Measurements from ENCODE around the gene CAMSAP2.

The CAMSAP2 gene

GRCh38 chr1:200899954-200900867 lies 161.5 kb downstream of the CAMSAP2 start (continued):
- TF ChIP-seq ZNF280D (tag by site-specific recombination; IDR thresholded peaks at IDR 0.05) = no peak
- no peak for TF ChIP-seq ZNF544 (tag by site-specific recombination; IDR thresholded peaks at IDR 0.05)
- TF ChIP-seq ZNF341 (tag by site-specific recombination; IDR thresholded peaks at IDR 0.05; ENCODE audit: low read depth) = no peak
- TF ChIP-seq BCL11A (tag by site-specific recombination; IDR thresholded peaks at IDR 0.05; ENCODE audit: low read depth) = no peak
- TF ChIP-seq ZNF654 (tag by site-specific recombination; IDR thresholded peaks at IDR 0.05; ENCODE audit: low read depth) = no peak
- no peak for TF ChIP-seq ZNF433 (tag by site-specific recombination; IDR thresholded peaks at IDR 0.05; ENCODE audit: low read depth)
- no peak for TF ChIP-seq ZNF449 (tag by site-specific recombination; IDR thresholded peaks at IDR 0.05)
- no peak for TF ChIP-seq ZNF311 (tag by site-specific recombination; IDR thresholded peaks at IDR 0.05; ENCODE audit: borderline replicate concordance)
- no peak for TF ChIP-seq ZNF548 (tag by site-specific recombination; IDR thresholded peaks at IDR 0.05)
- TF ChIP-seq ZNF426 (tag by site-specific recombination; IDR thresholded peaks at IDR 0.05) = no peak
- TF ChIP-seq KLF10 (tag by site-specific recombination; IDR thresholded peaks at IDR 0.05) = no peak

GRCh38 chr1:200900877-200901276 lies 162.2 kb downstream of the CAMSAP2 start:
- H3K4me3 ChIP-seq (ENCODE audit: low read depth, low read length) = no peak overlapping the region
- ChIA-PET CTCF (no interaction called here), POLR2A (interaction anchor here (1.5 kb wide), 1 partner anchor 10 kb away, joined by 4 read pairs; no protein-coding TSS in a partner anchor)
- H3K27ac ChIP-seq (ENCODE audit: extremely low read depth, low read depth, low read length) = no peak overlapping the region
- TF ChIP-seq ZNF366 (tag by site-specific recombination; conservative IDR thresholded peaks at IDR 0.05) = no peak
- TF ChIP-seq PRDM4 (tag by site-specific recombination; IDR thresholded peaks at IDR 0.05) = no peak
- no peak for TF ChIP-seq SETDB1 (IDR thresholded peaks at IDR 0.05; ENCODE audit: insufficient read length, low read length)
- no peak for TF ChIP-seq GFI1B (tag by site-specific recombination; IDR thresholded peaks at IDR 0.05)
- no peak for TF ChIP-seq ELK4 (IDR thresholded peaks at IDR 0.05; ENCODE audit: borderline replicate concordance, low read depth, low read length)
- TF ChIP-seq ZNF747 (tag by site-specific recombination; IDR thresholded peaks at IDR 0.05) = no peak
- no peak for TF ChIP-seq ZFP69B (tag by site-specific recombination; IDR thresholded peaks at IDR 0.05)
- no peak for TF ChIP-seq AEBP2 (tag by site-specific recombination; IDR thresholded peaks at IDR 0.05; ENCODE audit: borderline replicate concordance)
- no peak for TF ChIP-seq ZNF837 (tag by site-specific recombination; IDR thresholded peaks at IDR 0.05)
- TF ChIP-seq ZNF311 (tag by site-specific recombination; IDR thresholded peaks at IDR 0.05; ENCODE audit: borderline replicate concordance) = no peak
- no peak for TF ChIP-seq ZNF768 (tag by site-specific recombination; IDR thresholded peaks at IDR 0.05)
- no peak for TF ChIP-seq ZNF324 (tag by site-specific recombination; IDR thresholded peaks at IDR 0.05)
- no peak for TF ChIP-seq ZNF10 (tag by site-specific recombination; IDR thresholded peaks at IDR 0.05)
- TF ChIP-seq REPIN1 (tag by site-specific recombination; IDR thresholded peaks at IDR 0.05; ENCODE audit: low read depth) = no peak
- no peak for TF ChIP-seq ZNF266 (tag by site-specific recombination; IDR thresholded peaks at IDR 0.05; ENCODE audit: low read depth)
- H3K9me3 ChIP-seq (ENCODE audit: control insufficient read depth, insufficient read depth, low read depth, low read length) = no peaks in the 10 kb centered on the region
- H3K4me1 ChIP-seq (ENCODE audit: control insufficient read depth, insufficient read depth, low read length) = peaks cover 4% of the 10 kb centered on the region; the same call in 1 of the 2 replicates
- peaks cover 0 to 41% of the 10 kb centered on the region in 2 experiments; a peak in 1 of 3 replicates for H3K36me3 ChIP-seq (ENCODE audit: control insufficient read depth in 2 of 2, insufficient read depth in 1 of 2, low read length in 2 of 2)
